Measurements from ENCODE around the gene FDX1. TPM values are rescaled to one million over a fixed set of nuclear protein-coding genes. Genes with fewer than 3 reads are reported as not detected.

Gene FDX1
- total RNA-seq, 6 experiments from 2014 or later = 7.3 to 10.3 (median 9.5) TPM

GRCh38 chr11:110445437-110445836 is 15.7 kb downstream of the FDX1 start:
- TF ChIP-seq CTCF (IDR thresholded peaks at IDR 0.05) = no peak
- no peak for DNase-seq
- Mint-ChIP-seq H3K4me3 (no peak overlapping the region), H3K9me3 (0 out of 2 replicates have a peak, but pooled peaks cover 7% of the 10 kb centered on the region), H3K36me3 (ENCODE audit: low read depth) (peaks cover 13% of the 10 kb centered on the region), H3K27me3 (ENCODE audit: insufficient read depth) (no peaks in the 10 kb centered on the region), H3K27ac (no peak overlapping the region), H3K4me1 (ENCODE audit: low read depth) (0 out of 2 replicates have a peak, but pooled peaks cover 5% of the 10 kb centered on the region)

GRCh38 chr11:110446061-110446460 is 16.3 kb downstream of the FDX1 start:
- 0 out of 2 replicates have a peak, but pooled peaks cover 5% of the 10 kb centered on the region for H3K4me1 Mint-ChIP-seq (ENCODE audit: low read depth)
- H3K27ac Mint-ChIP-seq = no peak overlapping the region

GRCh38 chr11:110446594-110446993 is 16.8 kb downstream of the FDX1 start:
- H3K9me3 Mint-ChIP-seq = no peaks in the 10 kb centered on the region
- H3K27ac Mint-ChIP-seq = no peak overlapping the region
- no peak overlapping the region for H3K4me3 Mint-ChIP-seq
- DNase-seq = no peak
- peaks cover 1% of the 10 kb centered on the region for H3K36me3 Mint-ChIP-seq (ENCODE audit: low read depth)
- 0 out of 2 replicates have a peak, but pooled peaks cover 5% of the 10 kb centered on the region for H3K4me1 Mint-ChIP-seq (ENCODE audit: low read depth)
- no peaks in the 10 kb centered on the region for H3K27me3 Mint-ChIP-seq (ENCODE audit: insufficient read depth)
- TF ChIP-seq CTCF (IDR thresholded peaks at IDR 0.05) = no peak

More at GRCh38 chr11:110446061-110446460, 16.3 kb downstream of the FDX1 start:
- DNase-seq = no peak
- TF ChIP-seq CTCF (IDR thresholded peaks at IDR 0.05) = no peak
- Mint-ChIP-seq H3K4me3 (no peak overlapping the region), H3K9me3 (0 out of 2 replicates have a peak, but pooled peaks cover 1% of the 10 kb centered on the region), H3K27me3 (ENCODE audit: insufficient read depth) (no peaks in the 10 kb centered on the region), H3K36me3 (ENCODE audit: low read depth) (peaks cover 7% of the 10 kb centered on the region)

GRCh38 chr11:110447343-110447742 is 17.6 kb downstream of the FDX1 start:
- Mint-ChIP-seq H3K4me1 (ENCODE audit: low read depth) (peaks cover 10% of the 10 kb centered on the region; the same call in 1 of the 2 replicates), H3K27me3 (ENCODE audit: insufficient read depth) (no peaks in the 10 kb centered on the region), H3K27ac (no peak overlapping the region), H3K4me3 (no peak overlapping the region), H3K9me3 (no peaks in the 10 kb centered on the region), H3K36me3 (ENCODE audit: low read depth) (no peaks in the 10 kb centered on the region)
- no peak for DNase-seq
- no peak for TF ChIP-seq CTCF (IDR thresholded peaks at IDR 0.05)

GRCh38 chr11:110447897-110448745 is 18.4 kb downstream of the FDX1 start:
- TF ChIP-seq CTCF (IDR thresholded peaks at IDR 0.05) = peak; percentile 77
- Mint-ChIP-seq H3K36me3 (ENCODE audit: low read depth) (no peaks in the 10 kb centered on the region), H3K9me3 (no peaks in the 10 kb centered on the region), H3K4me3 (no peak overlapping the region), H3K4me1 (ENCODE audit: low read depth) (peaks cover 13% of the 10 kb centered on the region; the same call in 1 of the 2 replicates), H3K27ac (no peak overlapping the region), H3K27me3 (ENCODE audit: insufficient read depth) (no peaks in the 10 kb centered on the region)
- DNase-seq = no peak
